Choroid plexus epithelial cell (primary cell): ENCODE results near the gene GIMAP5.

Experiments
- DNase-seq: peaks from one replicate; pipeline ENCODE4 v3.0.0-alpha.2; 2010; ENCODE audit warnings: low read depth
- H3K4me3 ChIP-seq: 2 replicates; pipeline ENCODE4 v1.5.1; 2011; ENCODE audit warnings: low read depth, mild to moderate bottlenecking, control low read depth, low read length, moderate library complexity
- CTCF ChIP-seq: conservative IDR thresholded peaks from 2 replicates; pipeline ENCODE4 v1.5.1; 2011; ENCODE audit warnings: low read depth, mild to moderate bottlenecking, control low read depth, inconsistent platforms, low read length, moderate library complexity

The GIMAP5 gene

DNA sequence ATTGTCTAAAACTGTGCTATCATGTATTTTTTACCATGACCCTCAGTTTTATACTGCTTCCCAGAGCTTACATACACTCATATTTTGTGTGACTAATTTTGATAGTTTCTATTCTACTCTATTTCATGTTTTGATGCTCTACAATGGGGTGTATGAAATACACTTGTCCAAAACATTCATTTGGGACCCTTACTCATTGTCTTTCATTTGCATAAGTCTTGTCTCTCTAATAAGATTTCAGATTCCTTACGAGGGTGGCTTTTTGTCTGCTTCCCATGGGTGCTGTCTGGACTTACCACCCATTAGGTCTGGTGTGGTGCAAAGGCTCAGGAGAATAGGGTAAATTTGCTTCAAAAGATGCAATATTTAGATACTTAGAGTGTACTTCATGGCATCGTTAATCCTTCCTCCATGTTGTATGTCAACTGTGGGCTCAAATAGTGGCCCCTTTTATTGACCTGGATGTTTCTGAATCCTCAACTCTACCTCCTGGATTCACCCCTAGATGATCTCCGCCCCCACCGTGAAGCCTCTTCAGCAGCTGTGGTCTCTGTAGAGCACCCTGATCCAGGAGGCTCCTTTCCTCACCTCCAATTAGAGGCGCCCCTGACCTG is 3.6 kb upstream of the GIMAP5 start:
- no peak for TF ChIP-seq CTCF
- H3K4me3 ChIP-seq = no peak overlapping the region
- DNase-seq = no peak

- H3K4me3 ChIP-seq = no peak overlapping the region
- no peak for DNase-seq
- no peak for TF ChIP-seq CTCF
These were observed 3.0 kb upstream of the GIMAP5 start for GRCh38 chr7:150734254-150734653.

- TF ChIP-seq CTCF = no peak
- no peak for DNase-seq
- H3K4me3 ChIP-seq = no peak overlapping the region
These were observed 1.4 kb upstream of the GIMAP5 start for GRCh38 chr7:150735596-150736358.

- H3K4me3 ChIP-seq = no peak overlapping the region
- no peak for TF ChIP-seq CTCF
- DNase-seq = no peak
These were observed 354 bp upstream of the GIMAP5 start for GRCh38 chr7:150736864-150737263.

- no peak overlapping the region for H3K4me3 ChIP-seq
- no peak for TF ChIP-seq CTCF
- DNase-seq = no peak
These were observed 874 bp downstream of the GIMAP5 start for GRCh38 chr7:150738092-150738491.

GRCh38 chr7:150738591-150739001 is 1.4 kb downstream of the GIMAP5 start:
- H3K4me3 ChIP-seq = no peak overlapping the region
- no peak for TF ChIP-seq CTCF

GRCh38 chr7:150739033-150739432 is 1.8 kb downstream of the GIMAP5 start:
- no peak overlapping the region for H3K4me3 ChIP-seq
- no peak for DNase-seq
- TF ChIP-seq CTCF = no peak

More at GRCh38 chr7:150738591-150739001, 1.4 kb downstream of the GIMAP5 start:
- no peak for DNase-seq
